SKM-1 (cell line): ENCODE results near the gene NAALADL2.

ENCODE experiments used
- DNase-seq: peaks from one replicate; lab custom pipeline; 2025; ENCODE audit not compliant: unreplicated experiment; lab: John Stamatoyannopoulos, UW

Gene NAALADL2

DNA sequence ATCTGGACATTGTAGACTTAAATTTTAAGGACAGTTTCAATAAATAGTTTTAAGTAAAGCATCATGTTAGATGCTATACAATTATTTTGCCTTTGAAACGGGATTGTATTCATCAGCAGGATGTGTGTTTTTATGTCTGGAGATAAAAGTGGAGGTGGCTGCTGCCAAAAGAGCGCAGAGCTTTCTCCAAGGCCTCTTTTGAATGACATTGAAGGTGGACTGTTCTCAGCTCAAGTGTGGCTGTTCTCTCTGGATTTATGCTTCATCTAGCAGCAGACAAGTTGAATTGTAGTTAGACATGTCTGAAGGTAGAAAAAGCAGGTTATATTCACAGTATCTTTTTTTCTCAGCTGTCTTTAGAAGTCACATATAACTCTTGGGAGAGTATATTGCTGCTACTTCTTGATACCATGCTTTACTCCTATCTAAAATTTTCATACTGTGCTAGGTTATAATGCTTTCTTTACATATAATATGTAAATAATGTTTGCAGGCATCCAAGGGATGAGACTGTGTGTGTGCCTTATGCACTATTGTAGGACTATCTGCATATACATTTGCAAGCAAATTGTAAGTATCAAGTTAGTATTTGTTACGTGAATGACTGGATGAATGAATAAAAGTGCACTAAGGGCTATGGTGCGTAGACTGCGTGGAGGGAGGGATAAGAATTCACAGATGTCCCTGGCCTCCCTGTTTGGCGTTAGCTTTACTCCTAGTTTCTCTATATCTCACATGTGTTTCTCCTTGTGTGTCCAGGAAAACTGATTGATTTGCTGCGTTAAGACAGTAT lies 340.1 kb downstream of the NAALADL2 start:
- no peak for DNase-seq

DNA sequence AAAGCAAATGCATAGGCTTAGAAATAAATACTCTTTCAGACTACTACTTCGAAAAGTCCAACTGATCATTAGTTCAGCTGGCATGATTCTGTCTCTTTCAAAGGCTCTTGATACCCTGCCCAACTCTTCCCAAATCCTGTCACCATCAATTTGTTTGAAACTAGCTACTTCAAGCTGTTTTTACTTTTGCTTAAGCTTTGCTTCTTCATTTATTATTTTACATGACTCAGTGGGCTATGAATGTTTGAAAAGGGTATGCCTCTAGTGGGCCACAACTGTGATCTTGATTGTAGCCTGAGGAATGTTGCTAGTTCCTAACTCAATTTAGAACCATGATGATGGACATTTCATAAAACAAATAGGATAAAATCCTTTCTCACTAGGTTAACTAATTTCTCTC lies 340.8 kb downstream of the NAALADL2 start:
- DNase-seq = no peak

DNA sequence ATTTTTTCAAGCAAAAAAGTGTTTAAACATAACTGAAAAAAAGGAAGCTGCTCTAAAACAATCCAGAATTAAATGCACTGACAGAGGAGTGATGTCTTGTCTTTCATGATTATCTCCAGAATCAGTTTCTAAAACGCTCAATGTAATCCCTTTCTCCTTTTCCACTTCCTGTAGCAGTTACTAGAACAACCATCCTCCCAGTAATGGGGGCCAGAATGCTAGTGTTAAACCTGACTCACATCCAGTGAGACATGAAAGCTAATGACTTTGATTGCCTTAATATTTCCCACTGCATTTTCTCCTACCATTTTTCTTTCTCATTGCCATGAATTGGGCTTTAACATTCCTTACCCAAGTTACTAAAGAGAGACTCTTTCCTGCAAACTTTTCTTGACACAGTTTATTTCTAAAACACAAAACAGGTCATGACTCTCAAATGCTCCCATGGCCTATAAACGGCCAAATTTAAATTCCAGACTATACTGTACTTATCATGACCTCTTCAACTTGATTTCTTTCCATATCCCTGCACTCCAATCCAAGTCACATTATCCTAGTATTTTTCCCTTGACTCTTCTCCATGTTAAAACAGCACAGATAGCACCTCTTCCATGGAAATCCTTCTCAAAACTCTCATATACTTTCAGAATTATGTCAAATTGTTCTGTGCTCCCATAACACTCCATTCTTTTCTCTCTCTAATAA lies 341.4 kb downstream of the NAALADL2 start:
- DNase-seq = no peak

DNA sequence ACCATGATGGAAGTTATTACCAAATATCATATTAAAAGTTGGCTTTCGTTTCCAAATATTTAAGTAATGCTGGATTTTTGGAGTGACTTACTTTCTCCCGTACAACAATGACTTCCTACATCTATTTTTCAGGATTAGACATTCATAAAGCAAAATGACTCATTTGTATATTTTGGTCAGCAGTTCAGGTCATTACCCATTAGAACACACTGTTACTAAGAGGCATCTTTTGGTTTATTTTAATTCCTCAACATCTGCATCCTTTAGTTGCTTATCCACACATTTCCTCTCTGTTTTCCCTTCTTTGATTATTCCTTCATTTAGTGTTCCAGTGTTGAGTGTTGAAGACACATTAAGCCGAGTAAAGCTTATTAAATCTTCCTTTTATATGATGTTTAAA lies 348.2 kb downstream of the NAALADL2 start:
- no peak for DNase-seq

DNA sequence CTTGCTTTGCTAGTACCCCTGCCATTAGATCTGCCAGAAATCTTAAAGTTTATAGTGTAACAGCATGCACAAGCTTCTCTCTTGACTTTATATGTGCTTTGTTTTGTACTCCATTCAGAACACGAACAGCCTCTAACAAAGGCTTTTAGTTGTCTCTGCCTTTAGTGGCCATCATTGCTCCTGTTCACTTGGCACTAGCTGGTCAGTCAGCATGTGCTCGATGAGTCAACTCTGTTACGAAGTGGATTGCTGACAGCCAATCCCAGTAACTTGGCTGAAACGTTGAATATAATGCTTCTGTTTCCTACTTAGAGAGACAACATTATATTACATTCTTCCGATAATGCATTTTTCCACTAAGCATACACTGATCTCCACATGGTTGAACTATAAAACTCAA lies 349.2 kb downstream of the NAALADL2 start:
- DNase-seq = no peak

DNA sequence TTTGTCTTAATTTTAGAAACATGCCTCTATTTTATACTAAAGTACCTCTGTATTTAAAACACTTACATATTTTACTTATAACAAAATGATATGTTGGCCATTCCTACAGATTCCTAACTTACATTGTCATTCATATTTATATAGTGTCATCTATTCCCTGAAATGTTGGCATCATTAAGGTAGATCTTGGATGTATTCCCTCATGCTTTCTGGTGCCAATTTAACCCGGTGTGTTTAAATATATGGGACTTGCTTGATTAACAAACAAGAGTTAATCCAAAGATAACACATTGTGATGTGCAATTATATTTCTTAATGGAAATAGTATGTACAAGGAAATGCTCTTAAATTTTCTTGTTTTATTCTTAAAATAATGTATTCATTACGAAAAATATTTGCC lies 352.3 kb downstream of the NAALADL2 start:
- no peak for DNase-seq

DNA sequence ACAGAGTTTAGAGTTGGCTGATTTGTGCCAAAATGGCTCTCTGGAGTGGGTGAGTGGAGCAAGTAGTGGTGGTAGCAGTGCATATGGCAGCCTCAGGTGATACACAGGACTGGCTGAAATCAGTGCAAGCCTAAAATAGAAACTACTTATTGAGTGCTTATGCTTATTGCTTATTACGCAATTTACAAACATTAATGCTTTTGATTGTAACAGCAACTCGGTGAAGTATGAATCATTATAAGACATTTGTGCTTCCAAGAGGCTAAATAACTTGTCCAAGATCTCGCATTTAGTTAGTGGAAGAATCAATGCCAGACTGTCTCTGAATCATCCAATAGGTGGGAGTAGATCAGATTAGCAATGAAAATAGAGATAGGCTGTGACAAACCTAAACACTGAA lies 353.8 kb downstream of the NAALADL2 start:
- no peak for DNase-seq

DNA sequence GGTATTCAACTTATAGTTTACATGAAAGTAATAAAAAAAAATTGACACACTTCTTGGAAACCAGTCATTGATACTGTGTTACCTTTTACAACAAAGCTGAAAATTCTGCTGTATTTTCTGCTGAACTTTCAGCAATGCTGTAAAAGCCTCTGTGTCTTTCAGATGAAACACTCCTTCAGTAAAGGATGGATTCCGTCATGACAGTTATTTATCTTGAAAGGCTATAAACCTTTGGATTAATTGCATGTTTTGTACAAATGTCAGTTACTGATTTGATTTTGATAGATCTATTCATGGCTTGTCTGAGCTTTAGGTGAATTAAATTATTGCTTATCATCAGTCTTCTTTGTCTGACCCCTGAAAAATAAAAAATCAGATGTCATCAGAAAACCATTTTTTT lies 355.1 kb downstream of the NAALADL2 start:
- DNase-seq = no peak

DNA sequence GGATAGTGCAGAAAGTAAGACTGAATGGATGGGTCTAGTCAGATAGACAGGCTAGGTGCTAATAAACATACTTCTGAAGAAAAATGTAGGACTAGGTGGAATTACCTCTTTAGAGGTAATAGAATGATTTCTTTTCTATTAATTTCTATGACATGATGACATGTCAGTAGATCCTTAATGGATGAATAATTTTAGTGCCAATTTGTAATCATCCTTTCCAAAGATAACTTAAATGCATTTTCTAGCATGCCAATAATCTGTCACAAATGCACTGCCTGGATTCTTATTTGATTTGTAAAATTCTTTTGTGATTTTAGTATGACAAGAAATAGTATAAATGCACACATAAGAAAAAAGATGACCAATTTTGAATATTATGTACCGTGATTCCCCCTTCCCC lies 356.7 kb downstream of the NAALADL2 start:
- DNase-seq = no peak

DNA sequence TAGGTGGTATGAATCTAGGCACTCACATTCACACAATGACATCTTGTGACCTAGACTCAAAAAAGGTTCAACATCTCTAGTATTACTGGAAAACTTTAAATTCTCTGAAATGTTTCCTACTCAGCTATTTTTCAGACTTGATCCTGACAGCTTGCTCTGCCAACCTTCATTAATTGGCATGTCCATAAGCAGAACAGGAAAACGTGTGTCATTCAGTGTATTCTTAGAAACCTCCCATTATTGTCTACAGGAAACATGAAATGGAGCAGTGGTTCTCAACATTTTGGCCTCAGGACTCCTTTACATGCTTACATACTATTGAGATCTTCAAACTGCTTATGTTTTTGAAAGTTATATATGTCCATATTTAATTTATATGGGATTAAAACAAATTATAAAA lies 363.2 kb downstream of the NAALADL2 start:
- DNase-seq = no peak

DNA sequence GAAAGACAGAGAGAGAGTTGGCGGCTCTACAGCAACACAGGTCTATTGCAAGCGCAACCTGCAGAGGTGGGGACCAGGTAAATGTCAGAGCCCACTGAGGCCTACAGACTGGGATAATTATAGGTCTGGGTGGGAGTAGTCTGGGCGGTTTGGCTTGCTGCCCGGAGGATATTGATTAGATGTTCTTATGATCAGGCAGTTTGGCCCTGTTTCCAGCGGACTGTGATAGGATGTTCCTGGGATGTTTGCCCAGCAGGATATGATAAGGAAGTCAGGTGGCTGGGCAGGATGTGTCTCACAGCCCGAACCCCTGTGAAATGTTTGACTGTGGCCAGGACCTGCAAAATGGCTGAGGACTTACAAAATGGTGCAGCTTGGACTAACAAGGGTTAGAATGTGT lies 364.9 kb downstream of the NAALADL2 start:
- no peak for DNase-seq

DNA sequence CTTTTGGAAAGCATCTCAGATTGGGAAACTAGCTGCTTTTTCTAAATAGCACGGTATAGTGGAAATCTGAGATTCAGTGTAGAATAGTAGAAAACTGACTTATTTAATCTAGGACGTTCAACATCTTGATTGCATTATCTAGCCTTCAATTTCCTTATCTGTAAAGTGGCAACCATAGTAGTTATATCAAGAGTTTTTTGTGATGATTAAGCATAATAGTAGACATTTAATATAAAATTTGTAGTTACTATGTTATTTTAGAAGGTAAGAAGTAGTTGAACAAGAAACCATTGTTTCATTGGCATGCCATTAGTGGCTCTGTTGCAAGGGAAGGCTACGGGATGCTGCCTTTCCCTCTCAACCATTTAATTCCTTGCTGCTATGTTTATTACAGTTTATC lies 367.3 kb downstream of the NAALADL2 start:
- no peak for DNase-seq

DNA sequence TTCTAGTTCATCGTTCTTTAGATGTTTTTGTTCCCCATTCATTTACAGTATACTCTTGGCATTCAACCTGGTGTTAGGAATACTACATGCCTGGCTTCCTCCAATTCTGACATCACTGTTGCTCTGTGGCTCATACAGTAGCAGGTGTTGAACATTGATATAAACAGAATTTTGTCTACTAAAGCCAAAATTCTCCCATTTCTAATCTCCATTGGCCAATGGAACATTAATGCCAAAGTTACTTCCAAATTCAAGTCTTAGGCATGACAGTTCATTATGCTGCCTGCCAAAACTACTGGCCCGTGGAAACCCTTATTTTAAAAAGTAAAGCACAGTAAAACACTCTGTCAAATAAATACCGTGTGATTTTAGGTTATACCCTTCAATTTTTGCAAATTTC lies 368.0 kb downstream of the NAALADL2 start:
- no peak for DNase-seq

DNA sequence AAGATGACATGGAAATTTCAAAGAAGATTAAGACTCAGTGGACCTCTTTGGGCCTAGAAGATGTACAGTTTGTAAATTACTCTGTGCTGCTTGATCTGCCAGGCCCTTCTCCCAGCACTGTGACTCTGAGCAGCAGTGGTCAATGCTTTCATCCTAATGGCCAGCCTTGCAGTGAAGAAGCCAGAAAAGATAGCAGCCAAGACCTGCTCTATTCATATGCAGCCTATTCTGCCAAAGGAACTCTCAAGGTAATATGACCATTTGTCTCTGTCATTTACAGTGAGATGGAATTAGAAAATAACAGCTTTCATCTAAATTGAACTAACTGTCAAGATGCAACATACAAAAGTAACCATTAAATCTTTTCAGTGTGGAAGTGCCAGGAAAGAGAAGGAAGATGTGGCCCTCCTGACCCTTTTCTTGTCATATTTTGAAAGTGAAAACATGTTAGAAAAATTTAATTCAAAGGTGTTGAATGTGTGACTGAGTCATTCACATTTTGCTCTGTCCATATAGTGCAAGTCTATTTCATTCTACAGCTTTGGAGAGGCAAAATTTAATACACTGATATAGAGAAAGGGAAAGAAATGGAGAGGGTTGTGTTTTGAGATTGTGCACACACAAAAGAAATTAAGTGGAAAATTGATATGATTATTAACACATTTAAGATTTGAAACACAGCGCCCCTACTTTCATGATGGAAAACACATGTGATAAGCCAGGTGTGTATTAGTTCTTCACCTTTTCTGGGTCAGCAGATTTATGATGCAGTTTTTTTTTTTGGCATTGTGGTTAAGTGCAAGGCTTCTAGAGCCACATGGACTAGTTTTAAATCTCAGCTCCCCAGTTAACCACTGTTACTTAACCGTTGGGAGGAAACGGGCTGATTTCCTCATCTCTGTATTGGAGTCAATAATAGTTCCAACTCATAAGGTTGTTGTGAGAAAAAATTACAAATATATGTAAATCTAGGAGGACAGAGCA lies 375.1 kb downstream of the NAALADL2 start:
- no peak for DNase-seq

DNA sequence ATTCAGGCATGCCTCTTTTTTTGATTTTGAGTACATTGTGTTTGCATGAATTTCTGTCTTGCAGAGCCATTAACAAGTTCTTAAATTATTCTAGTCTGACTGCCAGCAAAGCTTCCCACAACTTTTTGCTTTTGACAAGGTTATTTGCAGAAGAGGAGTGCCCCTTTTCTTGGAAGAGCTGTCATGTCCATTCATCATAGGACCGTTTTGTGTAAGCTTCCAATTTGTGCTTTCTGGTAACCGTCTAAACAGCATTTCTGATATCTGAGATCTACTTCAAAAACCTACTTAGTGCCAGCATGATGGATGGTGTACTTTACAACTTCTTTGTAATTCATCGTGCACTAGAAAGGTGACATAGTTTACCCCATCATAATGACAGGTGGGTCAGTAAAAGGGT lies 379.7 kb downstream of the NAALADL2 start:
- no peak for DNase-seq

DNA sequence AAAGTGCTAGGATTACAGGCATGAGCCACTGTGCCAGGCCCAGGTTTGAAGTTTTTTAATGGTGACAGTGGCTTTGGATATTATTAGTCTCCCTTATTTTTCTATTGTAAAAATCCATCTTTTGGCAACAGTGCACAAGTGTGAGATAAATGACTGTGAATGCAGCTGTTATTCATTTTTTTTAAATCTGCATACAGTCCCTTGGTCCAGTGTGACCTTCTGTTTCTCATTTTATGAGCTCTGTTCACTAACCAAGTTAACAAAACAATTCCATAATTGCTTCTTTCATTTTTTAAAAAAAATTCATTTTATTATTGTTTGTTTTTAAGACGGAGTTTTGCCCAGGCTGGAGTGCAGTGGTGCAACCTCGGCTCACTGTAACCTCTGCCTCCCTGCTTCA lies 381.8 kb downstream of the NAALADL2 start:
- no peak for DNase-seq

DNA sequence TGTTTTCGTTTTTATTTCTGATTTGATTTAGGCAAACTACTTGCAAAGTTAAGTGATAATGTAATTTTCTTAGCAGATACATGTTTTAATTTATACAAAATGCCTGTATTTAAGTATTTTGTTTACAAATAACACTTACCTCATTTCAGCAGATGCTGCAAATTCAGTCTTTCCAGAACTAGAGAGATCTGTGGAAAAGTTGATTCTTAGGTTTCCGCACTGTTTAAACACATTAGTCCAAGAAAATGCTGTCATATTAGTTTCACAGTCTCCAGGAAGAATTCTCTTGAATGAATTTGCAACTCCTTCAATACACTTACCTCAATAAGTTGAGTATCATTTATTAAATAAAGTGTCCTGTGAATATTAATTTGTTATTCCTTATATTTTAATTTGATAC lies 383.1 kb downstream of the NAALADL2 start:
- DNase-seq = no peak

DNA sequence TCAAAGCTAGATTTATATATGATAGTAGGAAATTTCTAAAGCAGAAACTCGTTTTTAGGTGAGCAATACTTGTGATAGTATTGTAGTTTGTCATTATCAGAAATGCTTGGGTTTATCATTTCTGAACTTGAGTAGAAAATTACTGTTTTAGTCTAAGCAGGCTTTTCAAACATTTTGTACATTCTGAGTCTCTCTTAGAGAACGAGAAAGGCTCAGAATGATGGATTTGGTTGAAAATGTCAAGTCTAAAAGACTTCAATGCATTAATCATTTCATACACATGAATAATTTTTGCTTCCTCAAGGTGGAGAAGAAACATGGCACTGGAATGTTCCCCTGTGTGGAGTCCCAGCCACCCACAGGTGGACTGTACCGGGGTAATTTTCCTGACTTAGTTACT lies 387.1 kb downstream of the NAALADL2 start:
- no peak for DNase-seq

DNA sequence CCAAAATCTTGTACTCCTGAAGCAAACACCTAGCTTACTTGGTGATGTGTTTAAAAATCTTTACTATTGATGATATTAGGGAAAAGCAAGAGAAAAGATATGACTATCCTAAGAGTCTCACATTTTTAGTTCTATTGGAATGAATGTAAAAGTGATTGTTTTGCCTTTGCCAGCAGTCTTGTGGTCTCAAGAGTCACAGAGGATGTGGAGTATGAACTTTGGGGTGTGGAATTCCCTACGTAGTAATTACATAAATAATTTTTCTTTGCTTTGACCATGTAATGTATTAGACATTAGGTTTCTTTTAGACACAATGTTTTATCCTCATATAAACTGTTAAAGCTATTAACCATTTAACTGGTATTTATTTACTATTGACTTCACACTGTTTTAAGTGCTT lies 387.6 kb downstream of the NAALADL2 start:
- DNase-seq = no peak

DNA sequence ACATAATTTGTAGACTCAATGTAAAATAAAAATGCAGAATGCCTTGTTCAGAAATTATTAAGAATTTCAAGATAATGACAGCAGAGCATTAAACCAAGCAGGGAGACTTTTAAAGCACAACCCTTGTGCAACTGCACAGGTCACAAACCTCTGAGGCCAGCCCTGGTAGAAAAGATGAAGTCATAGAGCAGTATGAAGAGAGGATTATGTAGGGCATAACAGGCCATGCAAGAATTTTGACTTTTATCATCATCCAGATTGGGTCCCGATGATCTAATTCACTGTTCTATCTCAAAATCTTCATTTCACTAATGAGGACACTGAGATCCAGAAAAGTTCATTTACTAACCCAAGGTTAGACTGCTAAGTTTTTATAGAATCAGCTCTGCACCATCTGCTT lies 388.5 kb downstream of the NAALADL2 start:
- DNase-seq = no peak

DNA sequence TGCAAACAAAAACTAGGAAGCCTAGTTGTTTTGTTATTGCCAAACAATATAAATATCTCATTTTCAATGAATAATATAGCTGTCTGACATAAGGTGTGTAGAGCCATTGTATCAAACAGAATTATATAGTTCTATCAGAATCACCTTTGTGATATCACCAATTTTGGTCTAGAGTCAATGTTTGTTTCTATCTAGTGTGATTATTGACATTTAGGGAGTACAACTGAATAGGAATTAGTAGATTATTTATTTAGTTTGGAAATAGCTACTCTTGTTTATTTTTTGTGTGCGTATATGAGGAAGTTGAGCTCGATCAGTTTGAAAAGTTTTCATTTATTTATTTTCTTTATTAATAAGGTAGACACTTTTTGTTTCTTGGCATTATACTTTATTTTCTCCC lies 389.7 kb downstream of the NAALADL2 start:
- DNase-seq = no peak

DNA sequence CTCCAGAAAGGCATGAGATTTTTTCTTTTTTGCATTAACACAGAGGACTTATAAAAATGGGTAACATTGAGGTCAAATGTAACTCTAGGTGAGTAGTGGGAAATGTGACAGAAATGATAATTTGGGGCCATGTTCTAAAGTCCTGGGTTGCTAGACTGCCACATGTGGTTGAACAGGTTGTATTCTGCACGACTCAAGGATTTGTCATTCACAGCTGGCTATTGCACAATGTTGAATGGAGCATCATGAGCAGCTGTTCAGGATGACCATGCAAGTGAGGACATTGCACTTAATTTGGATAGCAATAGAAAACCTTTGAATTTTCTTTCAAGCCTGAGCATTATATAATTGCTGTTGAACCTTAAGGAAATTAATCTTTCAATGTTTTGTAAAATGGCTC lies 396.6 kb downstream of the NAALADL2 start:
- DNase-seq = no peak
